GM12878 (cell line): ENCODE measurements around the gene INHA. TPM values are rescaled to one million over a fixed set of nuclear protein-coding genes. Genes with fewer than 3 reads are reported as not detected.

Experiments used
- ATAC-seq: fragments of 200-7000 bp; cut with Tn5 transposase; 3 replicates; pipeline ENCODE4 v1.9.1; 2020; ENCODE audit warnings: mild to moderate bottlenecking, moderate library complexity
- BruUV-seq: library from RNA; stranded (reverse); fragments of 400-500 nt; replicated peaks from 2 replicates; lab custom pipeline; 2021; lab: Mats Ljungman, UMichigan
- CTCF ChIA-PET: fragments of 300-600 bp; sonication (Branson Sonifier 250); formaldehyde crosslinking; extraction: SDS; loops from one replicate; lab custom pipeline; 2021; ENCODE audit warnings: inconsistent platforms; lab: Yijun Ruan, JAX
- POLR2A ChIA-PET: fragments of 350-600 bp; formaldehyde crosslinking; extraction: SDS; loops from one replicate; lab custom pipeline; 2021; ENCODE audit warnings: inconsistent platforms; lab: Charles Lee
- RAD21 ChIA-PET: fragments of 300-600 bp; sonication (Branson Sonifier 250); formaldehyde crosslinking; loops from one replicate; lab custom pipeline; 2023; ENCODE audit warnings: antibody characterized with exemption; ENCODE audit not compliant: unreplicated experiment; lab: Charles Lee
- SMC1A ChIA-PET: fragments of 300-600 bp; sonication (Branson Sonifier 250); formaldehyde crosslinking; loops from one replicate; lab custom pipeline; 2023; ENCODE audit not compliant: unreplicated experiment, uncharacterized antibody; lab: Charles Lee
- DNase-seq: peaks from one replicate; pipeline ENCODE4 v3.0.0-alpha.2; 2011; ENCODE audit warnings: low read depth, low spot score
- FAIRE-seq: peaks from 3 replicates; lab custom pipeline; 2011; peaks lifted over from hg19 to GRCh38; lab: Jason Lieb, UNC
- H2AFZ ChIP-seq: 2 replicates; pipeline ENCODE4 v1.6.0; 2011; ENCODE audit warnings: low read depth, low read length, control low read depth; ENCODE audit not compliant: control insufficient read depth
- H3K27ac ChIP-seq: 2 replicates; pipeline ENCODE4 v1.5.1; 2011; ENCODE audit warnings: control low read depth; ENCODE audit not compliant: control insufficient read depth, insufficient read depth
- H3K27me3 ChIP-seq, 2 experiments: replicated peaks in 1 of 2; 2 replicates each; pipeline versions ENCODE4 v1.6.0 to v1.6.1; 2011; ENCODE audit warnings: low read length in 1 of 2; ENCODE audit not compliant: control insufficient read depth in 2 of 2, insufficient read depth in 2 of 2
- H3K36me3 ChIP-seq, 2 experiments: 2 replicates each; pipeline ENCODE4 v1.5.1; 2011; ENCODE audit warnings: low read length in 1 of 2; ENCODE audit not compliant: control insufficient read depth in 2 of 2, insufficient read depth in 2 of 2
- H3K4me1 ChIP-seq: 2 replicates; pipeline ENCODE4 v1.6.1; 2011; ENCODE audit warnings: mild to moderate bottlenecking, low read length, moderate library complexity, mixed read lengths; ENCODE audit not compliant: control insufficient read depth, insufficient read depth
- H3K4me2 ChIP-seq: 2 replicates; pipeline ENCODE4 v1.6.0; 2011; ENCODE audit warnings: control low read depth; ENCODE audit not compliant: control insufficient read depth, insufficient read depth
- H3K4me3 ChIP-seq: fragments of 200-600 bp; sonication (generic); 2 replicates; pipeline ENCODE4 v1.5.1; 2016
- H3K79me2 ChIP-seq: 2 replicates; pipeline ENCODE4 v1.6.0; 2011; ENCODE audit warnings: low read length; ENCODE audit not compliant: control insufficient read depth, insufficient read depth
- H3K9ac ChIP-seq: 2 replicates; pipeline ENCODE4 v1.8.0; 2011; ENCODE audit warnings: low read length, control low read depth, mixed read lengths; ENCODE audit not compliant: control insufficient read depth, insufficient read depth
- H3K9me3 ChIP-seq: replicated peaks from 3 replicates; pipeline ENCODE4 v1.5.1; 2011; ENCODE audit warnings: mild to moderate bottlenecking, low read length; ENCODE audit not compliant: control insufficient read depth, insufficient read depth
- H4K20me1 ChIP-seq: 2 replicates; pipeline ENCODE4 v1.6.0; 2011; ENCODE audit not compliant: control insufficient read depth, insufficient read depth
- CHD1 ChIP-seq: IDR thresholded peaks from 2 replicates; pipeline ENCODE4 v1.6.1; 2012; ENCODE audit warnings: low read depth, low read length, improper control_type of control experiment
- CTCF ChIP-seq, 3 experiments: IDR thresholded peaks in 2 of 3; conservative IDR thresholded peaks in 1 of 3; 2 replicates each; pipeline ENCODE4 v1.5.1; 2011; ENCODE audit warnings: low read depth in 3 of 3, low read length in 3 of 3, mild to moderate bottlenecking in 3 of 3, control low read depth in 2 of 3, moderate library complexity in 2 of 3, inconsistent platforms in 1 of 3, mixed read lengths in 1 of 3; ENCODE audit not compliant: control insufficient read depth in 2 of 3, insufficient read depth in 1 of 3; ENCODE audit errors: extremely low read depth in 1 of 3
- EP300 ChIP-seq, 2 experiments: fragments of 150-350 bp in 1 of 2; IDR thresholded peaks; 2 replicates each; pipeline ENCODE4 v1.6.1; 2011 to 2012; ENCODE audit warnings: low read depth in 2 of 2, low read length in 2 of 2, borderline replicate concordance in 1 of 2, improper control_type of control experiment in 1 of 2, inconsistent platforms in 1 of 2; ENCODE audit not compliant: control insufficient read depth in 1 of 2
- KLF5 ChIP-seq: fragments of 450-650 bp; IDR thresholded peaks from 2 replicates; pipeline ENCODE4 v1.6.1; 2014; ENCODE audit warnings: mild to moderate bottlenecking; ENCODE audit not compliant: partially characterized antibody
- PAX8 ChIP-seq: fragments of 450-650 bp; IDR thresholded peaks from 2 replicates; pipeline ENCODE4 v1.6.1; 2017; ENCODE audit warnings: mild to moderate bottlenecking, moderate library complexity
- RCOR1 ChIP-seq: conservative IDR thresholded peaks from 2 replicates; pipeline ENCODE4 v1.6.1; 2012; ENCODE audit warnings: low read depth, low read length, improper control_type of control experiment
- RFX5 ChIP-seq: IDR thresholded peaks from 2 replicates; pipeline ENCODE4 v1.6.1; 2011; ENCODE audit warnings: low read depth, low read length, improper control_type of control experiment
- SPI1 ChIP-seq: IDR thresholded peaks from 2 replicates; pipeline ENCODE4 v1.6.1; 2011; ENCODE audit warnings: low read depth, mild to moderate bottlenecking, low read length, moderate library complexity, borderline replicate concordance; ENCODE audit not compliant: insufficient read depth
- TBL1XR1 ChIP-seq: IDR thresholded peaks from 2 replicates; pipeline ENCODE4 v1.6.1; 2012; ENCODE audit warnings: low read depth, low read length, improper control_type of control experiment
- ZSCAN29 ChIP-seq: fragments of 450-650 bp; IDR thresholded peaks from 2 replicates; pipeline ENCODE4 v1.6.1; 2017; ENCODE audit warnings: mild to moderate bottlenecking, moderate library complexity
- WGBS: methylation state at CpG from one replicate; pipeline ENCODE4 v1.1.6; 2016; ENCODE audit warnings: low lambda C conversion rate; ENCODE audit not compliant: insufficient replicate concordance, insufficient coverage; ENCODE audit errors: missing lambda C conversion rate; 5-methylcytosine and 5-hydroxymethylcytosine counted together
- in situ Hi-C: fragments of 300-500 bp; cut with MboI; formaldehyde crosslinking; loops from 9 replicates; pipeline ENCODE4 v1.14.3; 2018; ENCODE audit warnings: mixed read lengths
- intact Hi-C: fragments of 100-400 bp; cut with micrococcal nuclease; formaldehyde crosslinking; loops from one replicate; pipeline ENCODE4 v1.14.2; 2022; ENCODE audit not compliant: unreplicated experiment
- polyA plus RNA-seq, 11 experiments: library from polyadenylated mRNA; depleted of rRNA in 4 of 11; unstranded in 6 of 11; stranded (reverse) in 5 of 11; fragments of >200 nt; fragmentation: Nextera tagmentation in 4 of 11; fragmentation: Illumina TruSeq in 1 of 11; extraction: Ambion mirVana in 4 of 11; extraction: Trizol in 1 of 11; gene quantifications; 1 replicate in 1 of 11; 2 replicates in 10 of 11; pipeline versions ENCODE4 v1.2.1 to v1.2.3, GENCODE V29; 2011 to 2016; ENCODE audit warnings: inconsistent platforms in 2 of 11, missing spikeins in 2 of 11, low read depth in 1 of 11
- total RNA-seq, 4 experiments: library from RNA; depleted of rRNA in 3 of 4; stranded (reverse); fragments of >200 nt in 3 of 4; fragmentation: Illumina TruSeq in 1 of 4; extraction: Trizol in 1 of 4; gene quantifications; 2 replicates each; pipeline versions ENCODE4 v1.2.1 to v1.2.3, GENCODE V29; 2013 to 2021
- TF ChIP-seq, protein P1 (sequence below): IDR thresholded peaks from 2 replicates; pipeline ENCODE4 v1.6.1; 2011; ENCODE audit warnings: borderline replicate concordance, low read depth, mild to moderate bottlenecking, moderate library complexity, low read length; ENCODE audit not compliant: insufficient read depth, poor library complexity, severe bottlenecking
- TF ChIP-seq, protein P2 (sequence below): fragments of 450-650 bp; IDR thresholded peaks from 2 replicates; pipeline ENCODE4 v1.6.1; 2017; ENCODE audit warnings: low read depth, mild to moderate bottlenecking, moderate library complexity
- TF ChIP-seq, protein P3 (sequence below): fragments of 450-650 bp; IDR thresholded peaks from 2 replicates; pipeline ENCODE4 v1.6.1; 2018; ENCODE audit warnings: mild to moderate bottlenecking, low read depth, moderate library complexity; ENCODE audit not compliant: partially characterized antibody

INHA gene
- total and polyA plus RNA-seq, 10 of the 15 experiments (the other 5 are each of a cell fraction or from before 2014, with no cell fraction given), result not detected

DNA sequence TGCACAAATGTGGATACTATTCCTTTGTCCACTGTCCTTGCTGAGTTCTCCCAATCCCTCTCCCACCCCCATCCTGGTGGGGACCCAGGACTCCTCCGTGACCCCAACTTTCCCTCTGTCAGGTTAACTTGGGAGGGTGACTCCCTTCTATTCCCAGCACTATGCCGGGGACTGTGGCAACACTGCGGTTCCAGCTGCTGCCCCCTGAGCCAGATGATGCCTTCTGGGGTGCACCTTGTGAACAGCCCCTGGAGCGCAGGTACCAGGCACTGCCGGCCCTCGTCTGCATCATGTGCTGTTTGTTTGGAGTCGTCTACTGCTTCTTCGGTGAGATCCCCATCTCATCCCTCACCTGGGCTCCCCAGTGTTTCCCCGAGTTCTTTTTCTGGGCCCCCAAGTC, 27.5 kb upstream of the INHA start (continued):
- TF ChIP-seq, protein P1, sequence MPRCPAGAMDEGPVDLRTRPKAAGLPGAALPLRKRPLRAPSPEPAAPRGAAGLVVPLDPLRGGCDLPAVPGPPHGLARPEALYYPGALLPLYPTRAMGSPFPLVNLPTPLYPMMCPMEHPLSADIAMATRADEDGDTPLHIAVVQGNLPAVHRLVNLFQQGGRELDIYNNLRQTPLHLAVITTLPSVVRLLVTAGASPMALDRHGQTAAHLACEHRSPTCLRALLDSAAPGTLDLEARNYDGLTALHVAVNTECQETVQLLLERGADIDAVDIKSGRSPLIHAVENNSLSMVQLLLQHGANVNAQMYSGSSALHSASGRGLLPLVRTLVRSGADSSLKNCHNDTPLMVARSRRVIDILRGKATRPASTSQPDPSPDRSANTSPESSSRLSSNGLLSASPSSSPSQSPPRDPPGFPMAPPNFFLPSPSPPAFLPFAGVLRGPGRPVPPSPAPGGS, result no peak
- no peak for TF ChIP-seq SPI1
- TF ChIP-seq, all 136 proteins: peak for 0

GRCh38 chr2:219545295-219545942, 26.7 kb upstream of the INHA start:
- ChIA-PET RAD21 (interaction anchor here (1.9 kb wide), 1 partner anchor 139 kb away, joined by 5 read pairs; no protein-coding TSS in a partner anchor), SMC1A (no interaction called here), POLR2A (no interaction called here), CTCF (interaction anchor here (0.9 to 1.8 kb wide), 2 partner anchors 50 to 97 kb away, joined by 3 to 5 read pairs; a partner anchor contains a TSS)
- BruUV-seq, result no TSS peak
- 38% methylated on average over 3 of the region's 3 CpGs for WGBS
- Histone ChIP-seq H3K4me3 (no peak overlapping the region), H3K9ac (no peak overlapping the region), H3K4me1 (peaks cover 3% of the 10 kb centered on the region; the same call in 1 of the 2 replicates), H2AFZ (no peak overlapping the region), H3K4me2 (no peak overlapping the region), H3K79me2 (no peaks in the 10 kb centered on the region), H3K27me3 (peaks cover 4 to 7% of the 10 kb centered on the region in 2 experiments), H3K36me3 (no peaks in the 10 kb centered on the region), H3K27ac (no peak overlapping the region), H3K9me3 (no peaks in the 10 kb centered on the region), H4K20me1 (no peaks in the 10 kb centered on the region; the same call in 1 of the 2 replicates)
- intact Hi-C loops, result no loop called here
- no peak for ATAC-seq
- no peak for FAIRE-seq
- DNase-seq, result no peak
- in situ Hi-C loops, result no loop called here
- TF ChIP-seq TBL1XR1 (no peak), CHD1 (no peak), ZSCAN29 (no peak), PAX8 (no peak), KLF5 (no peak), EP300 (IDR thresholded peaks at IDR 0.05; ENCODE audit: borderline replicate concordance in 1 of 2, control insufficient read depth in 1 of 2, low read depth in 2 of 2, low read length in 2 of 2) (no peak), RFX5 (no peak), RCOR1 (no peak), CTCF (IDR thresholded peaks at IDR 0.05 in 2 of 3, conservative IDR thresholded peaks at IDR 0.05 in 1 of 3; ENCODE audit: control insufficient read depth in 2 of 3, extremely low read depth in 1 of 3, insufficient read depth in 1 of 3, low read depth in 3 of 3, low read length in 3 of 3) (no peak)
- TF ChIP-seq, protein P2, sequence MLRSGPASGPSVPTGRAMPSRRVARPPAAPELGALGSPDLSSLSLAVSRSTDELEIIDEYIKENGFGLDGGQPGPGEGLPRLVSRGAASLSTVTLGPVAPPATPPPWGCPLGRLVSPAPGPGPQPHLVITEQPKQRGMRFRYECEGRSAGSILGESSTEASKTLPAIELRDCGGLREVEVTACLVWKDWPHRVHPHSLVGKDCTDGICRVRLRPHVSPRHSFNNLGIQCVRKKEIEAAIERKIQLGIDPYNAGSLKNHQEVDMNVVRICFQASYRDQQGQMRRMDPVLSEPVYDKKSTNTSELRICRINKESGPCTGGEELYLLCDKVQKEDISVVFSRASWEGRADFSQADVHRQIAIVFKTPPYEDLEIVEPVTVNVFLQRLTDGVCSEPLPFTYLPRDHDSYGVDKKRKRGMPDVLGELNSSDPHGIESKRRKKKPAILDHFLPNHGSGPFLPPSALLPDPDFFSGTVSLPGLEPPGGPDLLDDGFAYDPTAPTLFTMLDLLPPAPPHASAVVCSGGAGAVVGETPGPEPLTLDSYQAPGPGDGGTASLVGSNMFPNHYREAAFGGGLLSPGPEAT, result no peak
- TF ChIP-seq, protein P3, sequence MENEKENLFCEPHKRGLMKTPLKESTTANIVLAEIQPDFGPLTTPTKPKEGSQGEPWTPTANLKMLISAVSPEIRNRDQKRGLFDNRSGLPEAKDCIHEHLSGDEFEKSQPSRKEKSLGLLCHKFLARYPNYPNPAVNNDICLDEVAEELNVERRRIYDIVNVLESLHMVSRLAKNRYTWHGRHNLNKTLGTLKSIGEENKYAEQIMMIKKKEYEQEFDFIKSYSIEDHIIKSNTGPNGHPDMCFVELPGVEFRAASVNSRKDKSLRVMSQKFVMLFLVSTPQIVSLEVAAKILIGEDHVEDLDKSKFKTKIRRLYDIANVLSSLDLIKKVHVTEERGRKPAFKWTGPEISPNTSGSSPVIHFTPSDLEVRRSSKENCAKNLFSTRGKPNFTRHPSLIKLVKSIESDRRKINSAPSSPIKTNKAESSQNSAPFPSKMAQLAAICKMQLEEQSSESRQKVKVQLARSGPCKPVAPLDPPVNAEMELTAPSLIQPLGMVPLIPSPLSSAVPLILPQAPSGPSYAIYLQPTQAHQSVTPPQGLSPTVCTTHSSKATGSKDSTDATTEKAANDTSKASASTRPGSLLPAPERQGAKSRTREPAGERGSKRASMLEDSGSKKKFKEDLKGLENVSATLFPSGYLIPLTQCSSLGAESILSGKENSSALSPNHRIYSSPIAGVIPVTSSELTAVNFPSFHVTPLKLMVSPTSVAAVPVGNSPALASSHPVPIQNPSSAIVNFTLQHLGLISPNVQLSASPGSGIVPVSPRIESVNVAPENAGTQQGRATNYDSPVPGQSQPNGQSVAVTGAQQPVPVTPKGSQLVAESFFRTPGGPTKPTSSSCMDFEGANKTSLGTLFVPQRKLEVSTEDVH, result no peak
